HG02973 (cell line): Measurements from ENCODE around the gene RMDN2.
"Not testable (repeated sequence)": the region's sequence is repeated elsewhere in the genome, so short reads cannot be mapped to it uniquely, and the experiment has no call there.

Source experiments
- ATAC-seq: cut with Tn5 transposase; IDR thresholded peaks from one replicate; pipeline ENCODE4 v1.9.1; 2021; ENCODE audit warnings: moderate library complexity; ENCODE audit not compliant: unreplicated experiment

RMDN2 gene

DNA sequence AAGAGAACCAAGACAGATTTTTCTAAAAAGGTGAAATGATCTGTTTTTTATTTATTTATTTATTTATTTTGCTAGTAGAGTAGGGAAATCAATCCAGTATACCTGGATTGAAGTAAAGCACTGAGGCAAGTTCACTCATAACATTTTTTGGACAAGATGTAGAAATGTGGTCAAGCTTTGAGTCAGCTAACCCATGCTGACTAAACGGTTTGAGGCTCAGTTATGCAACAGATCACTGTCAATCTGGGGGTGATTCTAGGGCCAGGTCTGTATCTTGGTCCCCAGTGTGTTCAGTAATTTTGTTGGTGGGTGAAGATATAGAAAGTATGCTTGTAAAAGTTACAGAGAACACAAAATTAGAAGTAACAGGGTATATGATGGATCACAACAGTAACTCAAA lies 60.2 kb downstream of the RMDN2 start:
- ATAC-seq = no peak

DNA sequence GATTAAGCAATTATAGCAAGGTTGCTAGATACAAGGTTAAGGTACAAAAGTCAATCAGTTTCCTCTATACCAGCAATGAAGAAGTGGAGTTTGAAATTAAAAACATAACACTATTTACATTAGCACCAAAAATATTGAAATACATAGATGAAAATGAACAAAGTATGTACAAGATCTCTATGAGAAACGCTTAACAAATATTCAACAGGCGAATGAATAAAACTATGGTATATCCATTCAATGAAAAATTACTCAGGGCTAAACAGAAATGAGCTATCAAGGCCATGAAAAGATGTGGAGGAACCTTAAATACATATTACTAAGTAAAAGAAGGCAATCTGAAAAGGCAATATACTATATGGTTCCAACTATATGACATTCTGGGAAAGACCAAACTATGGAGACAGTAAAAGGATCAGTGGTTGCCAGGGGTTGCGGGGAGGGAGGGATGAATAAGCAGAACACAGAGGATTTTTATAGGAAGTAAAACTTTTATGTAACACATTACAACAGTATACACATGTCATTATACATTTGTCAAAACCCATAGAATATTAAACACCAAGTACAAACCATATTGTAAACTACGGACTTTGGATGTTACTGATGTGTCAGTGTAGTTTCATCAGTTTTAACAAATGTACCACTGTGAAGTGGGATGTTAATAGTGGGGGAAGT lies 62.1 kb downstream of the RMDN2 start:
- ATAC-seq = no peak

DNA sequence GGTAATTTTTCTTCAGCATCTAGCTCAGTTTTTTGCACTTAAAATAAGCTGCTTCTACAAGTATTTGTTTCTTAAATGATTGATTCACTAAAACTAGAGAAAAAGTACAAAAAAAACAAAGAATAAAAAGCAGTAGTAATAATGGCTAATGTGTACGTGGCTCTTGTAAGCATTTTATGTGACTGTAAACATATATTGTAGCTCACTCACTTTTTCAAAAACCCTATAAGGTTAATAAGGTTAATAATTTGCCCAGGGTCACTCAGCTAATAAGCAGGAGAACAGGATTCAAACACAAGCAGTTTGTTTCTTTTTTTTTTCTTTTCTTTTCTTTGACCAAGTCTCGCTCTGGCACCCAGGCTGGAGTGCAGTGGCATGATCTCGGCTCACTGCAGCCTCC lies 67.5 kb downstream of the RMDN2 start:
- no peak for ATAC-seq

DNA sequence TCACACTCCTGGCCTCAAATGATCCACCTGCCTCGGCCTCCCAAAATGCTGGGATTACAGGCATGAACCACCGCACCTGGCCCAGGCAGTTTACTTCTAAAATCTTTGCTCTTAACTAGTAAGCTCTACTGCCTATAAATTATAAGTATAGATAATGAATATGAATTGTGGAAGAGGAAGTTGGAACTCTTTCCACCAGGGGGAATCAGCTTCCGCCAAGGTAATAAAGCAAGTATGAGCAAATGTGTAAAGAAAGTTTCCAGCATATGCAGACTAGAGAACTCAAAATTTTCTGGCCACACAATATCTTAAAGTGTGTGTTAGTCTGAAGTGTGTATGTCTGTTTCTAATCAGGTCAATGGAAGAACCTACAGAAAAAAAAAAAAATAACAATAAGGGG lies 68.1 kb downstream of the RMDN2 start:
- ATAC-seq = no peak

DNA sequence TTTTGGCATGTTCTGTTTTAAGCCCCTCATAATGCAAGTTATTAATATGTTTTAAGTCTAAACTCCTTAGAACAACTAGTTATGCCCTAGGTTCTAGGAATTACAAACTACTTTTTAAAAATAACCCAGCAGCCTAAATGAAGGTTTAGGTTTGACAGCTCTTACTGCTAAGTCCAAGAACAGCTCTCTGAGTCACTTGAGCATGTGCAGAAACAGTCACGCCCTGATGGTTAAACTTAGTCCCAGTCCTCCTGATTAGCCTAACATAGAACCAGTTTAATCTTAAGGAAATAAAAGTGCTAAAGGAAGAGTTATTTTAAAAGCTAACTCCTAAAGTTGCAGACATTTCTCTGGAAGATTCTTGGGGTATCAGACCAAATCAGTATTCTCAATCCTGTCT lies 72.5 kb downstream of the RMDN2 start:
- no peak for ATAC-seq

DNA sequence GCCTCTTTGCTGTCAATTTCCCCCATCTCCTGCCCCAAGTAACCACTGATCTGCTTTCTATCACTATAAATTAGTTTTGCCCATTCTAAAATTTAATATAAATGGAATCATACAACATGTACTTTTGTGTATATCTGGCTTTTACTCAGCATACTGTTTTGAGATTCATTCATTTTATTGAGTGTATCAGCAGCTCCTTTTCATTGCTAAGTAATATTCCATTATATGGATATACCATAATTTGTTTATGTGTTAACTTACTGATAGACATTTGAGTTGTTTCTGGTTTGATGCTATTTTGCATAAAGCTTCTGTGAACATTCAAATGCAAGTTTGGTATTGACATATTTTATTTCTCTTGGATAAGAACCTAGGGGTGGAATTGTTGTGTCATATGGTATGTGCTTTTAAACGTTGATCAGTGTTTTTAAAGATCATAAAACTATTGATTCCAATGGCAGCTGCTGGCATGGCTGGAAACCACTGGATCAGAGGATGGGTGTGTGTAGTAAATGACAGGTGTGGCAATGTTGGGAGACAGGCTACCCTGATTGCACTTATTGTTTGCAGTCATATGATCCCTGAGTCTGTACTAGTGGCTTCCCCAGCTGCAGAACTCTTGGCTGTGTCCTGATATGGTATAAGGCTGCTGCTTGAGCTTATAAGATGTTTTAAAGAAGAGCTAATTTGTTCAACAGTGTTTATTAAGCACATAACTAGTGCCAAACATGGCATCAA lies 75.6 kb downstream of the RMDN2 start:
- ATAC-seq = no peak

DNA sequence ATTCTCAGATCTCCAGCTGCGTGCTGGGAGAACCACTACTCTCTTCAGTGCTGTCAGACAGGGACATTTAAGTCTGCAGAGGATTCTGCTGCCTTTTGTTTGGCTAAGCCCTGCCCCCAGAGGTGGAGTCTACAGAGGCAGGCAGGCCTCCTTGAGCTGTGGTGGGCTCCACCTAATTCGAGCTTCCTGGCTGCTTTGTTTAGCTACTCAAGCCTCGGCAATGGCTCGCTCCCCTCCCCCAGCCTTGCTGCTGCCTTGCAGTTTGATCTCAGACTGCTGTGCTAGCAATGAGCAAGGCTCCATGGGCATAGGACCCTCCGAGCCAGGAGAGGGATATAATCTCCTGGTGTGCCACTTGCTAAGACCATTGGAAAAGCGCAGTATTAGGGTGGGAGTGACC lies 85.1 kb downstream of the RMDN2 start:
- ATAC-seq = not testable (repeated sequence)

DNA sequence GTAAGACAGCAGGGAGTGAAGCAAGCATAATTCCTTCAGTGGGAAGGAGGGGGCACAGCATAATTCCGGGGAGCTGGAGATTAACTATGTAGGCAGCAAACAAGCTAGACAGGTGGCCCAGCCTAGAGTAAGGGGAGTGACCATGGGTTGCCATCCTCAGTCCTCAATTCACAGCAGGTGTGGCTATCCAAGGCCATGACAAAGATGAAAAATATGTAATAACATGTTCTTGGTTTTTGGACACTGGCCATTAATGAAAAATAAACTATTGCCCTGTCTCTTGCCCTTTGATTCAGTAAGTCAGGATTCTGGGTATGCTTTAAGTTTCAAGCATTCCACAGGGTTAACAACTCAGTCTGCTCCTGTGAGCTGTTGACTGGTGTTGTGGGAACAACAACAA lies 85.9 kb downstream of the RMDN2 start:
- ATAC-seq = no peak

DNA sequence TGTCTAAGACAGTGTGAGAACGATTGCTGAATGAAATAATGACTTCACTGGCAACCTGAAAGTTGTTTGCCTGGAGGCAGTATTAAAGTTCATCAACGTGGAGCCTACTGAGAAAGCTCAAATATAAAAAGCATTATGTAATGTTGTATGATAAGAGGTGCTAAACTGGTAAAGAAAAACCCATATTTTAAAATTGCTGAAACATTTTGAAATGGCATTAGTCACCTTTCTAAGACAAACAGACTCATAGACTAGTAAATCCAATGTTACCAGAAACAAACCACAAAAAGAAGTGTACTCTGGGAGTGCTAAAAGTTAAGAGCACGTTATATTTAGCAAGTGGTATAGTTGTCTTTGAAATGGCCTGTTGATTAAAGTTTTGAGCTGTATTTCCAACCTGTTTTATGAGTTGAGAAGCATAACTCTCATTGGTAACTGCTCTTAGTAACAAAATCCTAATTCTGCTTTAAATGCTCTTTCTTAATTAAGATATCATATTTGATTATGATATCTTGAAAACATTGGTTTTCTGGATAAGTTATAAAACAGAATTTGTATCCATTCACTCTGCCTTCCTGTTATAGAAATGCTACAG lies 88.2 kb downstream of the RMDN2 start:
- ATAC-seq = no peak

DNA sequence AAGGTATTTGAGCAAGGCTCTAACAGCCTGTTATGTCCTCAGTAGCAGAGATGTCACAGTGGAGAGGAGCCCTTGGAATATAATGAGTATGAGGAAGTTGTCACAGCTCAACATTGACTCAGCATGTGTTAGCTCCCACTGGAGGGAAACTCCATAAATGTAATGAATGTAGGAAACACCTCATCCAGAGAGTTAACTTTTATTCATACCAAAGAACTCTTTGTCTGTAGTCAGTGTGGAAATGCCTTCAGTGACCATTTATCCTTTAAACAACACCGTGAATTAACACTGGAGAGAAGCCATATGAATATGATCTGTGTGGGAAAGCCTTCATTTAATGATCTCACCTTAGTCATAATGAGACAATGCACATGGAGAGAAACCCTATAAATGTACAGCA lies 91.1 kb downstream of the RMDN2 start:
- ATAC-seq = no peak

DNA sequence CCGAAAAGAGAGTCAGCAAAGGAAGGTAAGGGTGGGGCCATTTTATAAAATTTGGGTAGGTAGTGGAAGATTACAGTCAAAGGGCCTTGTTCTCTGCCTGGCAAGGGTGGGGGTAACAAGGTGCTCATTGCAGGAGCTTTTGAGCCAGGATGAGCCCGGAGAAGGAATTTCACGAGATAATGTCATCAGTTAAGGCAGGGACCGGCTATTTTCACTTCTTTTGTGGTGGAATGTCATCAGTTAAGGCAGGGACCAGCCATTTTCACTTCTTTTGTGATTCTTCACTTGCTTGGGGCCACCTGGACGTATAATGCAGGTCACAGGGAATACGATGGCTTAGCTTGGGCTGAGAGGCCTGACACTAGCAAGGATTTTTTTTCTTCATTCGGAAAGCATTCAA lies 92.7 kb downstream of the RMDN2 start:
- no peak for ATAC-seq

DNA sequence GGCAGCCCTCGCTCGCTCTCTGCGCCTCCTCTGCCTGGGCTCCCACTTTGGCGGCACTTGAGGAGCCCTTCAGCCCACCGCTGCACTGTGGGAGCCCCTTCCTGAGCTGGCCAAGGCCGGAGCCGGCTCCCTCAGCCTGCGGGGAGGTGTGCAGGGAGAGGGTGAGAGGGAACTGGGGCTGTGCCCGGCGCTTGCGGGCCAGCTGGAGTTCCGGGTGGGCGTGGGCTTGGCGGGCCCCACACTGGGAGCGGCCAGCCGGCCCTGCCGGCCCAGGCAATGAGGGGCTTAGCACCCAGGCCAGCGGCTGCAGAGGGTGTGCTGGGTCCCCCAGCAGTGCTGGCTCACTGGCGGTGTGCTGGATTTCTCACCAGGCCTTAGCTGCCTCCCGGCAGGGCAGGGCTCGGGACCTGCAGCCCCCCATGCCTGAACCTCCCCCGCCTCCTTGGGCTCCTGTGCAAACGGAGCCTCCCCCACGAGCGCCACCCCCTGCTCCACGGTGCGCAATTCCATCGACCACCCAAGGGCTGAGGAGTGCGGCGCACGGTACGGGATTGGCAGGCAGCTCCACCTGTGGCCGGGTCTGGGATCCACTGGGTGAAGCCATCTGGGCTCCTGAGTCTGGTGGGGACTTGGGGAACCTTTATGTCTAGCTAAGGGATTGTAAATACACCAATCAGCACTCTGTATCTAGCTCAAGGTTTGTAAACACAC lies 95.4 kb downstream of the RMDN2 start:
- ATAC-seq = not testable (repeated sequence)

DNA sequence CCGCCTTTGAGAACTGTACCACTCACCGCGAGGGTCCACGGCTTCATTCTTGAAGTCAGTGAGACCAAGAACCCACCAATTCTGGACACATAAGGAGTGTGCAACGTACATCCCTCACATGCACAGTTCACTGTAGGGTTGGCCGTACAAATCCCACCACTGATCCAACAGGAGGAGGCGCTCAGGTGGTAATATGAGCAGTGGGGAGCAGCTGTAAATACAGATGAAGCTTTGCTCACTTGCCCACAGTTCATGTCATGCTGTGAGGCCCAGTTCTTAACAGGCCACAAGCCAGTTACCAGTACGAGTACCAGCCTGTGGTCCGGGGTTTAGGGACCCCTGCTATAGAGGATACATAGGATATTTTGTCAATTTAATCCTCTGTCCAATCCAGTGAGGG lies 96.5 kb downstream of the RMDN2 start:
- ATAC-seq = no peak

DNA sequence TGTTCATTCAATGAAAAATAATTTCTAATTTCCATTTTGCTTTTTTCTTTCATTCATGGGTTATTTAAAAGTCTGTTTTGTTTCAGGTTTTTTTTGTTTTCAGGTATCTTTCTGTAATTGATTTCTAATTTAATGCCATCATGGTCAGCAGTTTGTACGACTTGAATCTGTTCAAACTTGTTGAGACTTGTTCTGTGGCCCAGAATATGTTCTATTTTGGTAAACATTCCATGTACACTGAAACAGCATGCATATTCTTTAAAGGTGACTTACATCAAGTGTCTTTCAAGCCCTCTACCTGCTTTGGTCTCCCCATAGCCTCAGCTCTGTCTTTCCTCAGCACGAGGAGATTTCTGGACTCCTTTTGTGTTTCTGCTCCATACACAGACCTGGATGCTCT lies 101.8 kb downstream of the RMDN2 start:
- ATAC-seq = no peak

DNA sequence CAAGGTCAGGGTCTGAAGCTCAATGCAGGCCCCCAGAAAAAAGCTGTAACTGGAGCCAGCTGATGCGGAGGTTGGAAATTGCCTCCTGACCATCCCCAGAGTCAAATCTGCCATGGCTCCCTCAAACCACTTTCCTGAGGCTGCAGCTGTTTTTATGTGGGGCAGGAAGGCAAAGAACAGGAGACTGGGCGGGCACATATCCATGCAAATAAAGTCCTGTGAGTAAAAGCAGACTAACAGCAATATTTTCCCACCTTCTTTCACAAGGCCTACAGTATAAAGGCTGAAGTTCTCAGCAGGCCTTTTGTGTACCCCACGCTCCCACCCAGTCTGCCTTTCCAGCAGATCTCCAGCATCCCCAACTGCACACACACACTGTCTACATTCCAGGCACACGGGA lies 103.7 kb downstream of the RMDN2 start:
- no peak for ATAC-seq

DNA sequence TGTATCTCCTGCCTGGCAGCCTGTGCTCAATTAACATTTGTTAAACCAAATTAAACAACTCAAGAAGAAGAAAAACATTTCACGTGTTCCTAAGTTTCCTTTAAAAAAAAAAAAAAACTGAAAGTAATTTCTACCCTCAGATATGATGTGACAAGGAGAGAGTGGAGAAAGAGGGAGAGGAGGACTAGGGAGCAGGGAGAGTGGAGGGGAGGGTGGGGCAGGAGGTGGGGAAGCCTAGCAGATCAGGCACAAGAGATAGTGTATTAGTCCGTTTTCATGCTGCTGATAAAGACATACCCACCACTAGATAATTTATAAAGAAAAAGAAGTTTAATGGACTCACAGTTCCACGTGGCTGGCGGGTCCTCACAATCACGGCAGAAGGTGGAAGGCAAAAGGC lies 104.4 kb downstream of the RMDN2 start:
- no peak for ATAC-seq

DNA sequence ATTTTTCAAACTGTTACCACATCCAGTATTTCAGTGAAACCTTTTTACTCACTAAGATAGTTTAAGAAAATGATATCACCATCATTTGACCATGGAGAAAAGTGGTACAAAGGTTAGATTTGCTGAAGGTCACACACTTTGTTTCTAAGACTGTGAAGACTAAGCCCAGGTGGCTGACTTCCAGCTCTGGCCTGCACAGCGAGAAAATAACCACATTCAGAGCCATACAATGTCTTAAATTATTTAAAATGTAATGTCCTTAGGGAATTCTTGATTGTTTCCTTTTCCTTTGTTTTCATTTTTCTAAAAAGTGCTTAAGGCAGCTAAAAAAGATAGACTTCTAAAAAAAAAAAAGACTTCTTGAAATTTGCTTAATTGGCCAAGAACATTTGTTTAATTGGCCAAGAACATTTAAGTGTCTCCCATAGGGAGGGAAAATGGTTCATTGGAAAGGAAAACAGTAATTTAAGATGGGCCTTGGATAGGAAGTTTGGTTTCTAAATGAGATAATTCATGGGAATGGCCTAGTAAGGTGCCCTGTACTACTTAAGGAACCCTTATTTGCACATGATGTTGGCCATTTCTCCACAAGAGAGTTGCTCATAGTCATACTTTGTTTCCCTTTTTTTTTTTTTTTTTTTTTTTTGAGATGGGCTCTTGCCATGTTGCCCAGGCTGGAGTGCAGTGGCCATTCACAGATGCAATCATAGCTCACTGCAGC lies 105.7 kb downstream of the RMDN2 start:
- no peak for ATAC-seq

DNA sequence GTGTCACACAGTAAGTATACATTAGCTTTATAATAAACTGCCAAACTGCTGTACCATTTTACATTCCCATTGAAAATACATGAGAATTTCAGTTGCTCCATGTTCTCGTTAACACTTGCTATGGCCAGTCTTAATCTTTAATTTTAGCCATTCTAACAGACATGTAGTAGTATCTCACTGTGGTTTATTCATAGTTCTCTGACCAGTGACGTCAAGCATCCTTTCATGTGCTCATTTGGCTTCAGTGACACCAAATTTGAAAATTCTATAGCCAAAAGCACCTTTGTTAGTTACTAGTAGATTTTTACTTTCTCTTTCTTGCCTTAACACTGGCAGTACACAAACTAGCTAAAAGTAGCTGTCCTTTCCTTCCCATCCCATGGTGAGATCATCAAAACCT lies 107.9 kb downstream of the RMDN2 start:
- no peak for ATAC-seq

DNA sequence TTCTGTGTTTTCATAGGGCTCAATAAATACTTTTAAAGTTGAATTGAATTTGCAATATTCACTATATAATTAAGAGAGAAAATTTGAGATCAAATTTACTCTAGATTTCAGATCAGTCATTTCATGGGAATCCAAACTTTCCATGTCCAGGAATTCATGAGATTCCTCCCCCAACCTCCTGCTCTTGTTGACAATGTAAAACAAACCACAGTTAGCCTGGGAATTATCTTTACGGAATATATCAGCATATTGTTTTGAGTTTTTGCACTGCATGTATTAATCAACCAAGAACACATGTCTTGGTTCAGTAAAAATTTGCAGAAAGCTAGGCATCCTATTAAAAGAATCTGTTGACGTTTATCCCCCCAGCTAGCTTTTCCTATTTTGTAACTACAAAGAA lies 108.6 kb downstream of the RMDN2 start:
- ATAC-seq = no peak

DNA sequence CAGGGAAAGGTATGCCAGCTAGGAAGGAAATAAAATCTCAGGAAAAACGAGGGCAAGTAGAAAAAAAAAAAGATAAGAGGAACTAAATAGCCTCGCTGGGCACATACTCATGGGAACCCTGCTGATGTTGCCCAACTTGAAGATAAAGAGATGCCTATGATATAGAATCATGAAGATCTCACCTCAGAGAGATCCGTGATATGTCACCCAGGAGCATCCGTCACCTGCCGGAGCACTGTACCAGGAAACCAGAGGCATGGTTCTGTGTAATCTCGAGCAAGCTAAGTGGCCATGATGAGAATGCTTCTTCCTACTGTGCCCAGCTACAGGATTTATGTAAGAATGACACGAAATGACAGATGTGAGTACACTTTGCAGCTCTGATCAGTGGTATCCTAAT lies 110.9 kb downstream of the RMDN2 start:
- no peak for ATAC-seq

DNA sequence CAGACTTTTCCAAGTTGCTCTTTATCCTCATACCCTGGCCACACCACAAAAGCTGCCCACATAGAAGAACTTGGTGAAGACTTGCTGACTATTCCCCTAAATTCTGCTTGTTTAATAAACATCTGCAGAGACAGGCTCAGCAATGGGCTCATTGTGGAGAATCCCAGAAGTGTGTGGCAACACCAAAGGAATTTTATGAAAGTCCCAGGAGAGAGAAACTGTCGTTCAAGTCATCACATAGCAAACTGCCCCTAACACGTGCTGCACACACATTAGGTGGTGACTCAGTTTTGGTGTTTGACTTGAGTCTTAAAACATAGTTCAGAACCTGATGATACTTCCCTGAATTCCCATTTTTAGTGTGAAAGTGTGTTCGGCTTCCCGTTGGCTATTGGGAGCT lies 112.2 kb downstream of the RMDN2 start:
- no peak for ATAC-seq
